Coronary artery (tissue), 2 donors: ENCODE measurements around the gene CHST3.
"Not testable (repeated sequence)": the region's sequence is repeated elsewhere in the genome, so short reads cannot be mapped to it uniquely, and the experiment has no call there.

ENCODE experiments used
- DNase-seq: peaks from one replicate; pipeline ENCODE4 v3.0.0-alpha.2; 2017; ENCODE audit warnings: low spot score
- H3K27ac ChIP-seq, 2 donors: fragments of 200-600 bp; sonication (generic); one replicate each; pipeline ENCODE4 v1.5.1; 2016 to 2019
- H3K4me3 ChIP-seq: fragments of 200-600 bp; sonication (generic); 2 replicates; pipeline ENCODE4 v1.5.1; 2016; ENCODE audit warnings: mild to moderate bottlenecking, moderate library complexity
- TF ChIP-seq, protein P1 (sequence below): fragments of 200-600 bp; sonication (generic); IDR thresholded peaks from one replicate; pipeline ENCODE4 v1.5.1; 2019; ENCODE audit warnings: antibody characterized with exemption

CHST3 gene

DNA sequence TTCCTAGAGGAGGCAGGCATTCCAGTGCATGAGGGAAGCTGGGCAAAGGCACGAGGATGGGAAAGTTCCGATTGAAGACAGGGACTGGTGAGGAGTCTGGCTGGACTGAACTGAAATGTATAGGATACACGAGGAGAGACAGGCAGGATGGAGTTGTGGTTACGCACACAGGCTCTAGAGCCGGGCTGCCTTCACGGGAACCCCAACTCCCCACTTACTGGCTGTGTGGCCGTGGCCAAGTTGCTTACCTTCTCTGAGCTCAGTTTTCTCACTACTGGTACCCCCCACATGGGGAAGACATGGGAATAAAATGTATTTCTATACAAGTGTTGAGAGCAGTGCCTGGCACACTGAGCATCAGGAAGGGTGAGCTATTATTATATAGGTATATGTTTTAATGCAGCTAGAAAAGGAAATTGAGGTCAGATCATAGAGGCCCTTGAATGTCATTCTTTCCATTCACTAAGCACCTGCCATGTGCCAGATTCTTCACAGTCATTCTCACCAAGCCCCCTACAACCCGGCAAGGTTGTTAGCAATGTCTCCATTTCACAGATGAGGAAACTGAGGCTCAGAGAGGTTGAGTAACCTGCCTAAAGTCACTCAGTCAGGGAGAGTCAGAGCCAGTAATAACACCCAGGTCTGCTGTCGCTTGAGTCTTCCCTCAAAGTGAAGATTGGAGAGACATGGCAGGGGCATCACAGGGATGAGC lies 9.7 kb downstream of the CHST3 start:
- Histone ChIP-seq H3K27ac (peak overlapping the region; percentile 83 to 94), H3K4me3 (peak overlapping the region; percentile 4)
- DNase-seq, result no peak
- TF ChIP-seq, protein P1, sequence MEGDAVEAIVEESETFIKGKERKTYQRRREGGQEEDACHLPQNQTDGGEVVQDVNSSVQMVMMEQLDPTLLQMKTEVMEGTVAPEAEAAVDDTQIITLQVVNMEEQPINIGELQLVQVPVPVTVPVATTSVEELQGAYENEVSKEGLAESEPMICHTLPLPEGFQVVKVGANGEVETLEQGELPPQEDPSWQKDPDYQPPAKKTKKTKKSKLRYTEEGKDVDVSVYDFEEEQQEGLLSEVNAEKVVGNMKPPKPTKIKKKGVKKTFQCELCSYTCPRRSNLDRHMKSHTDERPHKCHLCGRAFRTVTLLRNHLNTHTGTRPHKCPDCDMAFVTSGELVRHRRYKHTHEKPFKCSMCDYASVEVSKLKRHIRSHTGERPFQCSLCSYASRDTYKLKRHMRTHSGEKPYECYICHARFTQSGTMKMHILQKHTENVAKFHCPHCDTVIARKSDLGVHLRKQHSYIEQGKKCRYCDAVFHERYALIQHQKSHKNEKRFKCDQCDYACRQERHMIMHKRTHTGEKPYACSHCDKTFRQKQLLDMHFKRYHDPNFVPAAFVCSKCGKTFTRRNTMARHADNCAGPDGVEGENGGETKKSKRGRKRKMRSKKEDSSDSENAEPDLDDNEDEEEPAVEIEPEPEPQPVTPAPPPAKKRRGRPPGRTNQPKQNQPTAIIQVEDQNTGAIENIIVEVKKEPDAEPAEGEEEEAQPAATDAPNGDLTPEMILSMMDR, result no peak

DNA sequence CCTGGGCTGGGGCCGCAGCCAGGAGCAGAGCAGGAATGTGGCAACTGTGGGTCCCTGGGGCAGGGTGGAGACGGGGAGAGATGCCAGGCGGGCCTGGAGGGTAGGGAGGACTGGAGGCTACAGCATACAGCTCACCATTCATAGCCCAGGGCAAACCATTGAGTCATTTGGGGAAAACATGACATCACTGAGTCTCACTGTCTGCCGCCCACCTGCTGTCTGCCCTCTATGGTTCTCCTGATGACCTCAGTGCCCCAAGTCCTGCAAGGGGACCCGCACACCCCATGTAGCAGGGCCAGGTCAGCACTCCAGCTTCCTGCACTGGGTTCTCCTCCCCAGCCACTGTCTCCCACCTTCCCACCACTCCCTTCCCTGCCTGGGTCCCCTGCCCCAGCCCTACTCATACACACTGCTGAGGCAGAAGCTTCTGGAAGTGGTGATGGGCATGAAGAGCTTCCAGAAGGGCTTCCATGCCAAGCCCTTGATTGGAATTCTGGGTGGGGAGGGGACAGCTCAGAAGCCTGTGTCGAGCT lies 10.4 kb downstream of the CHST3 start:
- DNase-seq, result no peak
- peak overlapping the region; percentile 83 to 94 for H3K27ac ChIP-seq
- TF ChIP-seq, protein P1, result no peak
- peak overlapping the region; percentile 4 for H3K4me3 ChIP-seq

DNA sequence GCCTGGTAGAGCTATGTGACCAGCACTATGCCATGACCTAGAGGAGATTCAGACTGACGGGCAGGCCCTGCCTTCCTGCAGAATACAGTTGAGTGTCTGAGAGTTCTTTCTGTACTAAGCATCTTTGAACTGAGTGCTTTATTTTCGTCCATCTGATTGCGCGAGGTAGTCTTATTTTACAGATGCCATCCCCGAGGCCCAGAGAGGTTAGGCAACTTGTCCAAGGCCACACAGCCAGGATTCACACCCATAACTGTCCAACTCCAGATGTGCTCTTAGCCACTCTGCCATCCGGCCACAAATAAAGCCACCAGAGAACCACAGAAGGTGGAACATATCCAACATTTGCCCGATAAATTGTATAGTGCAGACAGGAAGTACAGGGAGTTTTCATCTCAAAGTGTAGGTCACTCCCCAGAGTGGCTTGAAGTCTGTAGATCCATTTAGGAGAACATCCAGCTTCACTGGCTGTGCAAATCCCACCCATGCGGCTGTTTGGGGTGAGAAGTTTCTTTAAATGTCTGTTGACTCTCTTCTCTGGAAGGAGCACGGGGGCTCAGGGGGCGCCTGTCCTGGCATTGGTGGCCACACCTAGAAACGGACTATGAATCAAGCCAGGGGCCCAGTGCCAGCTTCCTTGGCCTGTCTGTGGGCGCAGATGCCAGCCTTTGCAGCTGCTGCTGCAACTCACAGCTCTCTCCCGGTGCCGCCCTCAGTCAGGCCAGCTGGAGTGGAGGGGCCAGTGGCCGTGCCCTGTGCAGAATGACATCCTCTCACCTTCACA lies 11.1 kb downstream of the CHST3 start:
- peak overlapping the region; percentile 51 for H3K4me3 ChIP-seq
- DNase-seq, result no peak
- TF ChIP-seq, protein P1, result no peak
- H3K27ac ChIP-seq, result peak overlapping the region; percentile 83 to 94

DNA sequence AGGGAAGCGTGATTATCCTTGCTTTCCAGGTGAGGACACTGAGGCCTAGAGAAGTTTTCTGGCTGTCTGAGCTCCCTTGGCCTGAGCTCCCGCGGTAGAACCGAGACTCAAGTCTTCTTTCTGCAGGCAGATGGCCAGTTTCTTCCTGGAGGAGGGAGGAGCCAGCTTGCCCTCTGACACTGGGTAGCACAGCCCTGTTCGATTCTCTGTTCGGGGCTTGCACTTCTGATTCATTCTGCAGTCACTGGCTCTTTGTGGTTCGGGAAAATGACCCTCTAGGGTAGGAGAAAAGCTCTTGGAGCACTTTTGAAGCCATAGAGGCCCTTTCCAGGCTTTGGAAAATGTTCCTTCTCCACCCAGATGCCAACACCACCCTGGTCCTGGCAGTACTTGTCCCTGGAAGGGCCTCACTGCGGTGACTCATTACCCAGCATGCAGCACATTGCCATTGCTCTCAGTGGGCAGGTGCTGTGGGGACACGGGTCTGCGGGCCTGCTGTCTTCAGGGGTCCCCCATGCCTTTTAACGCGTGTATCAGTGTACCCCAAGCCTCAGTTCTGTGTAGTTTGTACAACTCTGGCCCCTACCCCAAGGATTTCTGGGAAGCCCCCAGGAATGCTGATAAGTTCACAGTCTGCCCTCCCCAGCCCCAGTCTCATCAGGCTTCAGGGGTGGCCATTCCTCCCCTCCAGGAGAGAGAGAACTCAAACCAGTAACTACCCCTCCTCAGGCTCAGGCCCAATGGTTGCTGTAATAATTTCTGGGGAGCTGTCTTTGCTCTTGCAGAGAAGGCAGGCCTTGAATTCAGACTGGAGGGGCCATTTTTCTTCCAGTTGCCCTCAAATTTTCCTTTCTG lies 11.9 kb downstream of the CHST3 start:
- H3K27ac ChIP-seq, result peak overlapping the region; percentile 83 to 94
- no peak for DNase-seq
- H3K4me3 ChIP-seq, result peak overlapping the region; percentile 51
- TF ChIP-seq, protein P1, result no peak

DNA sequence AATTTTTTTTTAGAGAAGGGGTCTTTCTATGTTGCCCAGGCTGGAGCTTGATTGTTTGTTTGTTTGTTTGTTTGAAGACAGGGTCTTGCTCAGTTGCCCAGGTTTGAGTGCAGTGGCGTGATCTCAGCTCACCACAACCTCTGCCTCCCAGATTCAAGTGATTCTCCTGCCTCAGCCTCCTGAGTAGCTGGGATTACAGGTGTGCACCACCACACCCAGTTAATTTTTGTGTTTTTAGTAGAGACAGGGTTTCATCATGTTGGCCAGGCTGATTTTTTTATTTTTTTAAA lies 13.4 kb downstream of the CHST3 start:
- peak overlapping the region; percentile 68 to 69 for H3K27ac ChIP-seq
- not testable (repeated sequence) for H3K4me3 ChIP-seq, DNase-seq

DNA sequence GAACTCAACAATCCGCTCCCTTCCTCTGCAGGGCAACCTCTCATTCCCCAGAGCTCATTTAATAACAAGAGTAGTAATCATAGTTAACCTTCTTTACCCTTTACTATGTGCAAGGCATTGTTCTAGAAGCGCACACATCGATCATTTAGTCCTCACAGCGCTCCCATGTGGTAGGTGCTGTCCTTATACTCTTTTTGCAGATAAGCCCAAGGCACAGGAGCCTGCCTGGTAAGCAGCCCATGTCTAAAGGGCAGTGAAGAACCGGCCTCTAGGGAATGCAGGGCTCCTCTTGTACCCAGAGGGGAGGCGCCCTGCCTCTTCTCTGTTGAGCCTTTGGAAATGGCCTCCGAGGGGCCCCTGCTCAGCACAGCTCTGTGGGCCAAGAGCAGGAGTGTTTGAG lies 14.3 kb downstream of the CHST3 start:
- H3K27ac ChIP-seq, result peak overlapping the region; percentile 68 to 69
- no peak for DNase-seq
- TF ChIP-seq, protein P1, result no peak
- no peak overlapping the region for H3K4me3 ChIP-seq

DNA sequence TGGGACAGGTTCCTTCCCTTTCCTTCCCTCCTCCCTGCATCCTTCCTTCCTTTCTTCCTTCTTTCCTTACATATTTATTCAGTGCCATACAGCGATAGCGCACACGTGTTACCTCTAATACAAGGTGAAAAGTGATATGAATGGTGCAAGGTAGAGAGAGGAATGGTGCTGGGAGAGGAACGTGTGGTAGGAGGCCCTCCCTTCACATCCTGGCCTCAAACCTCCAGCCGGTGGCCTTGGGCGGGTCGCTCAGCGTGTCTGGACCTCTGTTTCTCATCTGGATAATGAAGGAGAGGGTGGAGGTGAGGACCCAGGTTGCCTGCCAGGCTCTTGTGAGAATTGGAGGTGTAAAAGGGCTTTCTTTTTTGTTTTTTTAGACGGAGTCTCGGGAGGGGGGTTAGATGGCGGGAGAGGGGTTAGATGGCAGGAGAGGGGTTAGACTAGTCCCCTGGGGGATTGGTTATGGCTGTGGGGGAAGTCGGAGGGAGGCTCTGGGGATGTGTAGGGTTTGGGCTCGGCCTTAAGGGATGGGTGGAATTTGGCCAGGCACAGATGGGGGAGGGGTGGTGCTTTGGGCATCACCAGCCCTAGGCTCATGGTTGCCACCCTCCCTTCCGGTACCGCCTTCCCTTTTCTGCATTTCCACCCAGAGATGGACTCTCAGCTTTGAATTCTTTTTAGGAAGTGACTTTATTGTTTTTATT lies 14.9 kb downstream of the CHST3 start:
- Histone ChIP-seq H3K27ac (peak overlapping the region; percentile 68 to 69), H3K4me3 (no peak overlapping the region)
- TF ChIP-seq, protein P1, result no peak
- no peak for DNase-seq
